ENCODE results near the gene ZIC5.

The ZIC5 gene

DNA sequence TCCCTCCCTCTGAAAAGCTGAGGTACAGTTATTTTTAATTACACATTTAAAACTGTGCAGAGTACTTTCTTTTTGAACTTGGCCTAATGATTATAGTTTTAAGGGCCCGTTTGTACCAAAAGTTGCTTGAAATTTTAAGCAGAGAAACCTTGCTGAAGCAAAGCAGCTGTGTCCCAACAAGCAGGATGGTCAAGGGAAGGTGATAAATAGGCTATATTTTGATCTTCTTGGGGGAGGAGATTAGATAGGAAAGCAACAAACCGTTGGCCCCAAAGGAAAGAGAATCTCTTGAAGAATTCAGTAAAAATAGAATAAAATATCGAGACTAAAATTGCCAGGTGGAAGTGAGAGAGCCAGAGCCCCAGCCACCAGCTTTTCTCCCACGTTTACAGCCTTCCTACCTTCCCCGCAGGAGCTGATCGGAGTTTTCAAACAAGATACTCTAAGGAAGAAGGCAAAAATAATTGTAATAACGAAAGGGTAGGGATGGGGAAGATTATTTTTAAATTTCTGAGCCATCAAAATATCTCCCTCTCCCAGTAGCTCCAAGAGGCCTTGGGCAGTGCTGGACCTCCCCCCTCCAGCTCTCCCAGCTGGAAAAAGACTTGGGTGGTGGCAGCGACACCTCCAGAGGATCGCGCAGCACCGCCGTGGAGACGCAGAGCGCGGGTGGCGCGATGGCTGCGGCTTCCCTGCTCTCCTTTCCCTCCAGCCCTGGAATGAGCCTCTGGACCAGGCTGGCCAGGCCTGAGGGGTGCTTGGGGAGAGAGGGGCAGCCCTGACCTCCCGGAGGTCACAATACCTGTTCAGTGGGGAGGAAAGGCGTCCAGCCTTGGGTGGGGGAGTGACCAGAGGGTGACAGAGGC, 15.8 kb upstream of the ZIC5 start:
- DNase-seq (ENCODE audit: low read depth), result no peak

- no peak for DNase-seq (ENCODE audit: low read depth)
Observed at GRCh38 chr13:99986741-99987140, 15.2 kb upstream of the ZIC5 start.

DNA sequence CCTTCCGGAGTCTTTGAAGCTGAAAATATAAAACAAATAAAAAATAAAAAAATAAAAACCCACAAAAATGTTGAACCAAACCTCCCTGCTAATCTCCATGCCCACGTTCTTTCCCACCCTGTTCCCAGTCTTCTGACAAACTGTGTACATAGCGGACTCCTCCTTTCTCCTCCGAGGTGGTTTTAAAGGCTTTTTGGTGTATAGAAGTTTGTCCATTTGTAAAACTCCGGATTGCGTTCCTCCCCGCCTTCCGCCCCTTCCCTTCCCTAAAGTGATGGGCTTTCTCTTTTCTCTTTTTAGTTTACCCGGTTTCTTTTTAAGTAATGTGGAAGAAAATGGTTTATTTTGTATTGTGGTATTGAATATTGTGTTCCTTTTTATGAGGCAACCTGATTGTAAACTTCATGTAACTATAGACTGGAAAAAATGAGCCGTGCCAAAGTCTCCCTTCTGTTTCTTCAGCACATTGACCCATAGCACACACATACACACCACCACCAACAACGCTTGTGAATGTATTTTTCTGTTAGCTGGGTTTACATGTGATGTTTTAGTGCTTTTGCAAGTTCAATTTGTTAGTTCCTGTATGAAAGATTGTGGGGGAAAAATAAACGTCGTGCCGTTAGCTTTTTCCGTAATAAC, 14.4 kb upstream of the ZIC5 start:
- no peak for DNase-seq (ENCODE audit: low read depth)

DNA sequence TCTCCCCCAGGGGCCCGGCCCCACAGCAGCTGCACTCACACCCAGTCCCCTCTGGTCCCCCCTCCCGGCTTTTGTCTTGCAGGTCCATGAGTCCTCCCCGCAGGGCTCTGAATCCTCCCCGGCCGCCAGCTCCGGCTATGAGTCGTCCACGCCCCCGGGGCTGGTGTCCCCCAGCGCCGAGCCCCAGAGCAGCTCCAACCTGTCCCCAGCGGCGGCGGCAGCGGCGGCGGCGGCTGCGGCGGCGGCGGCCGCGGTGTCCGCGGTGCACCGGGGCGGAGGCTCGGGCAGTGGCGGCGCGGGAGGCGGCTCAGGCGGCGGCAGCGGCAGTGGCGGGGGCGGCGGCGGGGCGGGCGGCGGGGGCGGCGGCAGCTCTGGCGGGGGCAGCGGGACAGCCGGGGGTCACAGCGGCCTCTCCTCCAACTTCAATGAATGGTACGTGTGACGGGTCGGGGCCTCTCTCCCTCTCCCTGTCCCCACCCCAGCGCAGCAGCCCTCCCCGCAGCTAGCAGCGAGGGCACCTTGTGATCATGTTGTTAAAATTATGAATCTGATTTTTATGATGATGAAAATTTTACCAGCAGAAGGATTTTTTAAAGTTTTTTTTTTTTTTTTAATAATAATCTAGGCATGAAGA, 13.8 kb upstream of the ZIC5 start:
- no peak for DNase-seq (ENCODE audit: low read depth)

- no peak for DNase-seq (ENCODE audit: low read depth)
Observed at GRCh38 chr13:99984461-99985240, 13.1 kb upstream of the ZIC5 start.

DNA sequence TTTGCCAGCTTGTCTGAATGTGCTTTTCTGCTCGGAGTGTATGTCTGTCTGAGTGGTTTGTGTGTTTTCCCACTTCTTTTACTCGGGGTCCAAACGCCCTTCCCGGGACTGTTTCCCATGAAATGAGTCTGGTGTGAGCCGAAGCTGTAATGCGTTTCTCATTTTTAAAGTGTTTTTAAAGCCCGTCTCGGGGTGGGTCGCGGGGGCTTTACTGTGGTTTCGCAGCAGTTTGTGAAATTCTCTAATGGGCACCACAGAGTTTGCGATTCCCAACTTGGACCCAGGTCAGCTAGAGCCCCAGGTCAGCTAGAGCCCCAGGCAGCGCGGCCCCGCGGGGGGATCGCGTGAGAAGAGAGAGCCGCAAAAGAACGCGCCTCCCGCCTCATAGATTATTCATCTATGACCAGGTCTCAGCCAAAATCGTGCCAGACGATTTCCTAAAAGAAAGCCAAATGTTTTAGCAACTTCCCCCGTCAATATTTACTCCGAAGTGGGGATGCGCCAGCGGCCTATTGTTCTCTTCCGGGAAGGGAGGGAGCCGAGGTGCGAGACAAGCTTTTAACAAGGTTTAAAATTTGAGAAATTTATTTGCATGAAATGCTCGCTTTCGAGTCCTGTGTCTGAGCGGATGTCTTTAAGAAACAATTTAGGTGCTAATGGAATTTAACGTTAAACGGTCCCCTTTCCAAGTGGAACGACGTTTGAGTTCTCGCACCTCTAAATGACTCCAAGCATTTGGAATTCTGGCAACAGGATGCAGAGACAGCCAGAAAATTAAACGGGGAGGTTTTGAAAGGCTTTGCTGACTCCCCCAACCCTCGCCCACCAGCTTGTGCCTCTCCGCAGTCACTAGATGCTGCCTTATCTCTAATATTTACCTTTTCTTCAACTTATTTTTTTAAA, 12.2 kb upstream of the ZIC5 start:
- no peak for DNase-seq (ENCODE audit: low read depth)

DNA sequence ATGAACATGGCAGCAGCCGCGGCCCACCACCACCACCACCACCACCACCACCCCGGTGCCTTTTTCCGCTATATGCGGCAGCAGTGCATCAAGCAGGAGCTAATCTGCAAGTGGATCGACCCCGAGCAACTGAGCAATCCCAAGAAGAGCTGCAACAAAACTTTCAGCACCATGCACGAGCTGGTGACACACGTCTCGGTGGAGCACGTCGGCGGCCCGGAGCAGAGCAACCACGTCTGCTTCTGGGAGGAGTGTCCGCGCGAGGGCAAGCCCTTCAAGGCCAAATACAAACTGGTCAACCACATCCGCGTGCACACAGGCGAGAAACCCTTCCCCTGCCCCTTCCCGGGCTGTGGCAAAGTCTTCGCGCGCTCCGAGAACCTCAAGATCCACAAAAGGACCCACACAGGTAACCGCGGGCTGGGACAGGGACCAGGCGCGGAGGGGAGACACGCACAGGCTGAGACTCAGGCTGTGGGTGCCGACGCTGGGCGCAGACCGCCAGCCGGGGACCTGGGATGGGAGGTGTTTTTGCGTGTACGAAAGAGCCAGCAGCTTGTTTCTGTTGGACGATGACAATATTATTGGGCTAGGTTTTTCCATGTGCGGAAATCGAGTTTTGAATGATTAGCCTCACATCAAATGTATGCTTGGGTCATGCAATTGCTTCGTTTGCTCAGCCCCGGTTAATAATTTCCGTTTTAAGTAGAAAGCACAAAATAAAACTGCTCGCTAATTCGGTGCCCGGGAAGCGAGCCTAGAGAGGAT, 11.3 kb upstream of the ZIC5 start:
- no peak for DNase-seq (ENCODE audit: low read depth)

DNA sequence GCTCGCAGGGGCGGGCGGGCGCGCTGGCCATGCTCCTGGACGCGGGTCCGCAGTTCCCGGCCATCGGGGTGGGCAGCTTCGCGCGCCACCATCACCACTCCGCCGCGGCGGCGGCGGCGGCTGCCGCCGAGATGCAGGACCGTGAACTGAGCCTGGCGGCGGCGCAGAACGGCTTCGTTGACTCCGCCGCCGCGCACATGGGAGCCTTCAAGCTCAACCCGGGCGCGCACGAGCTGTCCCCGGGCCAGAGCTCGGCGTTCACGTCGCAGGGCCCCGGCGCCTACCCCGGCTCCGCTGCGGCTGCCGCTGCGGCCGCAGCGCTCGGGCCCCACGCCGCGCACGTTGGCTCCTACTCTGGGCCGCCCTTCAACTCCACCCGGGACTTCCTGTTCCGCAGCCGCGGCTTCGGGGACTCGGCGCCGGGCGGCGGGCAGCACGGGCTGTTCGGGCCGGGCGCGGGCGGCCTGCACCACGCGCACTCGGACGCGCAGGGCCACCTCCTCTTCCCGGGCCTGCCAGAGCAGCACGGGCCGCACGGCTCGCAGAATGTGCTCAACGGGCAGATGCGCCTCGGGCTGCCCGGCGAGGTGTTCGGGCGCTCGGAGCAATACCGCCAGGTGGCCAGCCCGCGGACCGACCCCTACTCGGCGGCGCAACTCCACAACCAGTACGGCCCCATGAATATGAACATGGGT, 10.6 kb upstream of the ZIC5 start:
- no peak for DNase-seq (ENCODE audit: low read depth)

GRCh38 chr13:99981735-99982035, 10.1 kb upstream of the ZIC5 start, which contains the start of gene ZIC2:
Gene ZIC2, plus strand, starts transcription at chr13:99981784. Its CDS starts 281 bp downstream, at chr13:99982065.
- DNase-seq (ENCODE audit: low read depth), result no peak

DNA sequence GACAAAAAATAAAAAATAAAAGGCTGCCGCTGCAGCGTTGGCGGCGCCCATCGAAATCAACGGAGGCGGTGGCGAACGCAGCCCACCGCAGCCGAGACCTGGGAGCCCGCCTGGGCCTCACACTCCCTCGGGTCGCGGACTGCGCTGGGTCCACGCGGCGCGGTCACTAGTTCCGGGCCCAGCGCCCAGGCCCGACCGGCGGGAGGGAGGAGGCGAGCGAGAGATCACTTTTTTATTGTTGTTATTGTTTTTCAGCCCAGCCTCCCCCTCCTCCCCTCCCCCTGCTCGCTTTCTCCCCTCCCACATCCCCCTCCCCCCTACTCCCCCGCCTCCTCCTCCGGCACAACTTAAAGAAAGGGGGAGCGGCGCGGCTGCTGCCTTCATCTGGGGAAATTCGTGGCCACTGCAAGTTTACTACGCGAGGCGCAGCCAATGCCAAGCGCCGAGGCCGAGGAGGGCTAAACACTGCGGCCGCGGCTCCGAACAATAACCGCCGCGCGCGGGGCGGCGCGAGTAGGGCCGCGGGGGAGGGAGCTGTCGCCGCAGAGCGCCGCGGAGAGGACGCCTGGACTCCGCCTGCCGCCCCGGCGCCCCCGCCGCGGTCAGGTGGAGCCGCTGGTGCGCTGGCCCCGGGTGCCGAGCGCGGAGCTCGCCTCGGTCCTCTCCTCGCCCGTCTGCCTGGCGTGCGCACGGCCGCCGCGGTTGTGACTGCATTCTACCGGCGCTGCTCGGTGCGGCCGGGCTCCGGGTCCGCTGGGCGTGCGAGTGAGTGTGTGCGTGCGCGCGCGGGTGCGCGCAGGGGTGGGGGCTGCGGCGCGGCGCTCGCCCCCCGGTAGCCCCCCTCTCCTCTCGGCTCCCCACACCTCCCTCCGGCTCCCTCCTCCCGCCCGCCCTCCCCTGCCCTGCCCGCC, 9.5 kb upstream of the ZIC5 start:
- no peak for DNase-seq (ENCODE audit: low read depth)

DNA sequence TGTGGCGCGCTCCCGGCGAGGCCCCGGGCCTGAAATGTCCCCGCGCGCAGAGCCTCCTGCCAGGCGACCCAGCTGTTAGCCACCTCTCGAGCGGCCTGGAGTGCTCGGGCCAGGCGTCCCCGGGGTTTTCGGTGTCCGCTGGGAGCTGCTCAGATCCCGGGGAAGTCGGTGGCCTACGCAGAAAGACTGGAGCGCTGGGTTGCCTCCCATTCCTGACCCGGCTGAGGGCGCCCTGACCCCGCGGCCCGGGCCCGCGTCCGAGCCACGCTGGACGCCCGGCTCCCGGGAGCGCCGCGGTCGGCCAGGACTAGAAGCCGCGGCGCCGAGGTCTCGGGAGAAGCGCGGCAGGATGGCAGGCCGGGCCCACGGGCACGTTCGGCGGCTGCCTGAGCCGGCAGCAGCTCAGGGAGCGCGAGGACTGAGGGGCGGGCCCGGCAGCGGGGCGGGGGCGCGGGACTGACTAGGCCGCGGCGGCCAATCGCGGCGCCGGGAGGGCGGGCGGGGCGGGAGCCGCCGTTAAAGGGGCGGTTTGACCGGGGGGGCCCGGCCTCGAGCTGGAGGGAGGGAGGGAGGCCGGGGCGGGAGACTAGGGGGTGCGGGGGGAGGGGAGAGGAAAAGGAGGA, 8.7 kb upstream of the ZIC5 start:
- DNase-seq (ENCODE audit: low read depth), result no peak

- DNase-seq (ENCODE audit: low read depth), result no peak
Observed at GRCh38 chr13:99979453-99980200, 8.1 kb upstream of the ZIC5 start.

- no peak for DNase-seq (ENCODE audit: low read depth)
Observed at GRCh38 chr13:99978799-99979452, 7.4 kb upstream of the ZIC5 start.

DNA sequence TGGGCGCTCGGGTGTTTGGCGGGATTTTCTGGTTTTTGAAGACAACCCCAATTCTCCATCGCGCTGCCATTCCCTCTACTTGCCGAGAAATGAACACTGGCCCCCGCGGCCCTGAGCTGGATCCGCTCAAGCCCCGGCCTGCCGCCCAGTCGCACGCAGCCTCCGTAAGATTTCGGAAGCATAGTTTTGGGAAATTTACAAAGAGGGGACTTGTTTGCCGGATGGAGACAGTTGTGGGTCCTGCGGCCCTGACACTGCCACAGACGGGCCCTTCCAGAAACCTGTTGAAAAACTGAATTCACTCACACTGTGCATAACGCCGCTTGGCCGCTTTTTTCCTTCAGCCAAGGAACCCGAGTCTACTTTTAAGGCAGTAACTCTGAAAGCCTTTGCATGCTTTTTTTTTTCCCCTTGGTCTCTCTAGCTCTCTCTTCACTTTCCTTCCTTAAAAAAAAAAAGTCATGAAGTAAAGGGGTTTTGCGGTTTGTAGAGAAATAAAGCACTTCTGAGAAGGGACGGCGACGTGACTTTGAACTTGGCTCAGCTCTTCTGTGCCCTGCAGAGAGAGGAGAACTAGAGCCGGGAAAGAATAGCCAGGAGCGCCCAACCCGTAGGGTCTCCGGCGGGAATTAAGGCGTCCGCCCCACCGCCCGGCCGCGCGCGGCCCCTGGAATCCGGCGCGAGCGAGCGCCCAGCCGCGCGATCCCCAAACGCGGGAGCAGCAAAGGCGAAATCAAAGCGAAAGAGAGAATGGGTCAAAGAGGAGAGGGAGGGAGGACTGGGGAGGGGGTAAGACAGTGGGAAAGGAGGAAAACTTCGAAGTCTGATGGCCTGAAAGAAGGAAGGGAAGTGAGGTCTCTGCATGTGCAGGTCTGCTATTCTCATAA, 6.6 kb upstream of the ZIC5 start:
- no peak for DNase-seq (ENCODE audit: low read depth)

DNA sequence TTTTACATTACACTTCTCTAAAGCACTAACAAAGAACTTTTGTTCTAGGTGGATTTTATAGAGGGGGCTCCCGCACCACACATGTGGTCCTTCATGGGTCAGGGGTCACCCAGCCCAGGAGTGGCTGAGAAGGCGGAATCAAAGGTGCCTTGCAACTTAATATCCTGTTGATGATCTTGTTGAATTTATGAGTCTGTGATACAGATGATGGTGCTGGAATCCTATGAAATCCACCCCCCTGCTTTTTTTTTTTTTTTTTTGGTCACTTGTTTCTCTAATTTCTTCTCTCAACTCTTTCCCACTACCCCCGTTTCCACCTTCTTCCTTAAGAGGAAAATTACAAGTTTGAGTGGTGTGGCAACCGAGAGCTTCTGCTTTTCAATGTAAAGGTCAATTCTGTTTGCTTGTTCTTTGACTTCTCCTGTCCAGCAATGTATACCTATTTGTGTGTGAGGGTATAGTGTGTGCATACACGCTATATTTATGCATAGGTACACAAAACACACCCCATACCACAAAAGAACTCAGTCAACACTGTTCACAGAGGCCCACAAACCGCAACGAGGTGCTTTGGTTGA, 5.9 kb upstream of the ZIC5 start:
- no peak for DNase-seq (ENCODE audit: low read depth)

- DNase-seq (ENCODE audit: low read depth), result no peak
Observed at GRCh38 chr13:99976575-99976974, 5.0 kb upstream of the ZIC5 start.
